ENCODE data around the gene ETV7.
A peak's percentile ranks its signal among the peaks of the same experiment; 100 is the strongest.
"Not testable (repeated sequence)": the region's sequence is repeated elsewhere in the genome, so short reads cannot be mapped to it uniquely, and the experiment has no call there.

The ETV7 gene

DNA sequence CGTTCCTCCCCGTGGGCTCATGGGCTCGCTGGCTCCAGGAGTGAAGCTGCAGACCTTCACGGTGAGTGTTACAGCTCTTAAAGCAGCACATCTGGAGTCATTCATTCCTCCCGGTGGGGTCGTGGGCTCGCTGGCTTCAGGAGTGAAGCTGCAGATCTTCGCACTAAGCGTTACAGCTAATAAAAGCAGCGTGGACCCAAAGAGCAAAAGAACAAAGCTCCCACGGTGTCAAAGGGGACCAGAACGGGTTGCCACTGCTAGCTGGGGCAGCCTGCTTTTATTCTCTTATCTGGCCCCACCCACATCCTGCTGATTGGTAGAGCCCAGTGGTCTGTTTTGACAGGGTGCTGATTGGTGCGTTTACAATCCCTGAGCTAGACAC, 24.1 kb downstream of the ETV7 start:
- not testable (repeated sequence) for DNase-seq

DNA sequence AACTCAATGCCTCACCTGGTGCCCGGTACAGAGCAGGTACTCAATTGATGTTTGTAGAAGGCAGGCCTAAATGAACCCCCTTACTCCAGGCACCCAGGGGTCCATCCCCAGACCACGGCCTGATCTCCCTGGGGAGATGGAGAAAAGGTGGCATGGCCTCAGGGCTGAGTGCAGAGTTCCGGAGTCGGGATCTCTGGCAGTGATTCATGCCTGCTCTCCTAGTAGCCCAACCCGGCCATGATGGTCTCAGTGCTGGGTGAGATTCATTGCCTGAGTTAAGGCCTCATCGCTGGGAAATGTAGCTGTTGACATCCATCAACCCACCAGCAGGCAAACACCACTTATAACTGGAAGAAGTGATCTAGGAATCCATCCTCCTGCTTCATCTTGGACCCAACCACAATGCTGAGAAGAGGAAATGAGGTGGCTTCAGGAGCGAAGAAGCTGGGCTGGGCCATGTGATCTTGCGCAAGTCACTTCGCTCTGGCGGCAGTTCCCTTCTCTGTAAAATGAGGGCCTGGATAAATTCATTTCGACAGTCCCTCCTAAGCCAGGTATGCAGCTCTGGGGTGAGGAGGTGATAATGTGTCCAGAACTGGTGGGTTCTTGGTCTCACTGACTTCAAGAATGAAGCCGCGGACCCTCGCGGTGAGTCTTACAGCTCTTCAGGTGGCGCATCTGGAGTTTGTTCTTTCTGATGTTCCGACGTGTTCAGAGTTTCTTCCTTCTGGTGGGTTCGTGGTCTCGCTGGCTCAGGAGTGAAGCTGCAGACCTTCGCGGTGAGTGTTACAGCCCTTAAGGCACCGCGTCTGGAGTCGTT, 24.7 kb downstream of the ETV7 start:
- no peak for DNase-seq

DNA sequence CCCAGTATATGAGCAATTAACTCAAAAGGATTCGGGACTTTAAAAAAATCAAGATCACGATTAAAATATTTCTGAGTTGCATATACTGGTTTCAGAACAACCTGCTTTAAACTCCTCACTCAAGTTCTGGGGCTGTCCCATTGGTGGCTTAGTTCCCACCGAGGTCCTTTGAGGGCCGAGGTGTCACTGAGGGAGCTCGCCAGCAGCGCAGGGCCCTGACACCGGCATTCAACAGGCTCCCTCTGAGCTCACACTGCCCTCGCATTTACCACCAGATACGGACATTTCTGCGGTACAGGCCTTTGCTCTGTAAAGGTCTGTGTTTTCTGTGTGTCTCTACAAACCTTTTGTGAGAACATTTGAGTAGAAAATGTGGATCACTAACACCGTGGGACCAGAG, 26.4 kb downstream of the ETV7 start:
- no peak for DNase-seq

DNA sequence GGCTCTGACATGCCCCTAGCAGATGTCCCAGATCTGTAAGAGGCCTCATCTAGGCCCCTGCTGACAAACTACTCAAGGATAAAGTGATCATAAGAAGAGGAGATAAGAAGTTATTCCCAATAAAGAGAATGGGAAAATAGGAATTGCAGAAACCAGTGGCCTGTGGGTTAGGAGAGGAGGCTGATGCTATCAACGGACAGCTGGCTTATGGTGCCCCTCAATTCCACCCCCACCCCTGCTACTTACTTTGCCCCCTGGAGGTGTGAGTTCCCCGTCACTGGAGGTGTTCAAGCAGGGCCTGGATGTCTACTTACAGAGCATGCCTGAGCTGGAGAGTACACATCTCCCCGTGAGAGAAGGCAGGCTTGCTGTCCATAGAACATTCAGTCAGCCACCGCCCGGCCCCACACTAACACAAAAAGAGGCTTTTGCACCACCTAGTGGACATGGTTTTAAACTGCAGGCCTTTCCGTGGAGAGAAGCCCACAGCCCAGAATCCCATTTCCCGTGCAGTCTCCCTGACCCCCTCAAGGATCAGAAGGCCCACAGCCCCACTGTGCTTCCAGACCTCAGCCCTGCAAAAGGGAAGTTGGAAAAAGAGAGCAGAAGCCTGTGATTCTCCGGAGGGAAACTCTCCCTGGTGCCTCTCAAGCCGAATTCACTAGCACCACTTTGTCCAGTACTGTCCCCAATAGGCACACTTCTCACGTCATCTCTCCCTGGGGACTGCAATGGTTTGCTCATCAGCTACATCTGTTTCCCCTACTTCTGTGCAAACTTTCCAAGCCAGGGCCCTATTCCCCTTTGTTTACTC, 27.0 kb downstream of the ETV7 start:
- peak; percentile 61 for DNase-seq

DNA sequence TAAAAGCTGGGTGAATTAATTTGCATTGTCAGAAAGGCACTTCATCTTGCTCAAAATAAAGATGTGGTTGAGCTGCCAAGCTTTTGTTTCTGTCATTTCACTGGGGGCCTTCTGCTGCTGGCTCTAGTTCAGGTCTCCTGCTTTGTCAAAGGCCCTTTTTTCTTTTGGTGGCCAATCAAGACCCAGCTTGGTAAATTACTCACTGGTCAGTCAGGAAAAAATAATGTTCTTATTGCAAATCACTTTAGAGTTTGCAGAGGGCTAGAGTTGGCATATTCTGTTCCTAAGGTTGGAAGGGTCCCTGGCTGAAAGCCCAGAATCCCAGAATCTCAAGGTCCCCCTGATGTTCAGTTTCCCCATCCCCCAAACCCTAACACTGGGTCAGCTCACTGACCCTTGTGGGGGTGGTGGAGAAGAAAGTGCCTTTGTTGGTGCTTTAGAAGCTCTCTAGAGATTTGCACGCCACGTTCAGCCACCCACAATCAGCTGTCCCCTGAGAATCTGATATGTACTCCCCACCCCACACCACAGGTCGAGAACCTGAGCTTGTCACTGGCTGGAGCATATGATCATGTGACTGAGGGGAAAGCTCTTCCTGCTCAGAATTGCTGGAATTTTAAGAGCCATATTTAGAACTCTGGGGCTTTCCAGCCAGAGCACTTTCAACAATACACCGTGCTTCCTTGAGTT, 29.1 kb downstream of the ETV7 start:
- no peak for DNase-seq

DNA sequence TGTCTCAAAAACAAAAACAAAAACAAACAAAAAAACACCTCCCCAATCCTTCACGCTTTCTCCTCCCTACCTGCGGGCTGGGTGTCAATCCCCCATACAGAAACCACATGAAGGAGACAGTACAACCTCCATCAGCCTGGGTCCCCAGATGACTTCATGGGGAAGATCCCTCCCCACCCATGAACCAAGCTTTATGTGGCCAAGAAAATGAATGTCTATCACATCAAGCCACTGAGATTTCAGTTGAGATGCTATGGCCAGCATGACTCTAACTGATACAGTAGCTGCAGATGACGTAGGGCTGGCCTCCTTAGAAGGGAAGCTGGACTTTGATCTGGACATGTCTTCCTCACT, 29.6 kb downstream of the ETV7 start:
- DNase-seq: no peak

DNA sequence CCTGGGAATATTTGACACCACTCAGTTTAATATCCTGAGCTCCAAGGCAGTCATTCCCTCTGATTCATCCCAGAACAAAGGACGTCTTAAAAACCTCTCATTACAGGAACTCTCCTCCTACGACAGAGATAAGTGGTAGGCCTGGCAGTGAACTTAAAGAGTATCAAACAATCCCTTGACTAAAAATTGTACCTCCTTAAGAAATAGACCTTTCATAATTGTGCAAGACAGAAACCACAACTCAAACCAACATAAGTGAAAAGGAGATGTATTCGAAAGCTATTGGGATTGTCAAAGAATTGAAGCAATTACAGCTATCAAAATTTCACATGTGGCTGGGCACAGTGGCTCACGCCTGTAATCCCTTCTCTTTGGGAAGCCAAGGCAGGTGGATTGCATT, 31.6 kb downstream of the ETV7 start:
- DNase-seq: no peak

DNA sequence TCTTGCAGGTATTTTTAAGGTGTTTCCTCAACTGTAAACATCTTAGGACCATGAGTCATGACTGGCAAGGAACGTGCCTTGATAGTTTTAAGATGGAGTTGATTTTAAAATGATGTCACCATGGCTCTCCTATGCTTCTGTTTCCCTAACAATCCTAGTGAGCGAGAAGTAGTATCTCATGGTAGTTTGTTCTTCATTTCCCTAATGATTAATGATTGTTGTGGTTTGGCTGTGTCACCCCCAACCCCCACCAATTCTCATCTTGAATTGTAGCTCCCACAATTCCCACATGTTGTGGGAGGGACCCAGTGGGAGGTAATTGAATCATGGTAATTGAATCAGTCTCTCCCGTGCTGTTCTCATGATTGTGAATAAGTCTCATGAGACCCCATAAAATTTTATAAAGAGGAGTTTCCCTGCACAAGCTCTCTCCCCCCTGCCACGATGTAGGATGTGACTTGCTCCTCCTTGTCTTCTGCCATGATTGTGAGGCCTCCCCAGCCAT, 34.0 kb downstream of the ETV7 start:
- no peak for DNase-seq

DNA sequence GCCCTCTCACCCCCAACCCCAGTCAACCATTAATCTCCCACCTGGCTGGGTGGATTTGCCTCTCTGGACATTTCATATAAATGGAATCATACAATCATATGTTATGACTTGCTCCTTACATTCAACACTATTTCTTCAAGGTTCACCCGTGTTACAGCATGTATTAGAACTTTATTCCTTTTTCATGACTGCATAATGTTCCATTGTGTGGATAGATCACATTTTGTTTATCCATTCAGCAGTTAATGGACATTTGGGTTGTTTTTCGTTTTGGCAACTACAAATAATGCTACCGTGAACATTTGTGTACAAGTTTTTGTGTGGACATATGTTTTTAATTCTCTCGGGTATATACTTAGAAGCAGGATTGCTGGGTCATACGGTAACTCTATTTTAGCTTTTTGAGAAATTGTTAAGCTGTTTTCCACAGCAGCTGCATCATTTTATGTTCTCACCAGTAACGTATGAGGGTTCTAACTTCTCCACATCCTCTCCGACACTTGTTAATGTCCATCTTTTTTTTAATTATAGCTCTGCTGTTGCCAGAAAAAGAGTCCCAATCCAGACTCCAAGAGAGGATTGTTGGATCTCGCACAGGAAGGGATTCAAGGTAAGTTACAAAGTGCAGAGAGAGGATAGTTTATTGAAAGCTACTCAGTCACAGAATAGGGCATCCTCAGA, 34.9 kb downstream of the ETV7 start:
- DNase-seq: no peak

DNA sequence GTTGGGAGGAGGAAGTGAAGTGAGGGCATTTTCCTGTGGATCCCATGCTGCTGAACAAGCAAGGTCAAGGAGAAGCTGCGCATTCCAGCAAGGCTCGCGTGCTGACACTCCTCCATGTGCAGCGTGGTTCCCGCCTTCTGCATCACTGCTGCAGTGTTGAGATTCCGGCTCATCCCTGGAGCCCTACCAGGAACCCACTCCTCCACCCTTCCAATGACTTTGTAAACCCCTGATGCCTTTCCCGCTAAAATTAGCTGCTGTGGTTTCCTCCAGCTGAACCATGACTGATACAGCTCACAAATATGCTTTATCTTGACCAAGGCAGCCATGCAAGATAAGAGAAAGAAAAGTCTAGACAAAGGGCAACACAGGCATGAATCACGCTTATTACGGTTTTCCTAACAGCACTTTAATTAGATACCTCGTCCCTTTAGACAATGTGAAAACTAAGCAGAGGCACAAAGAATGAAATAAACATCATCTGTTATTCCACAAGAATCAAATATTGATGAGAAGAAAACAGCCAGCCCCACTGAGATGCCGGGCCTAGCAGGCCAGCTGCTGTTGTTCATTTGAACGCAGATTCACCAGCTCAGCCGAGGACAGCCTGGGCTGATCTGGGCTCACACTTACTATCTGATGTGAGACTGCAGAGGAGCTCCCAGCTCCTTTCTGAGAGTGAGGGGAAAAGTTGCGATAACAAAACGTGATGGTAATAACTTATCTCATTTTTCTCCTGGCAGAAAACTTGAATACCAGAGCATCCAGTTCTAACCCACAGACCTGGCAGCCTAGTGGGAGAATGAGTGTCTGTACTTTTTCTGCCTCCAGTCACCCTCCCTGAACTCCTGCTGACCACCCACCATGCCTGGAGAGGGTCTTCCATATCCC, 36.5 kb downstream of the ETV7 start:
- no peak for DNase-seq

DNA sequence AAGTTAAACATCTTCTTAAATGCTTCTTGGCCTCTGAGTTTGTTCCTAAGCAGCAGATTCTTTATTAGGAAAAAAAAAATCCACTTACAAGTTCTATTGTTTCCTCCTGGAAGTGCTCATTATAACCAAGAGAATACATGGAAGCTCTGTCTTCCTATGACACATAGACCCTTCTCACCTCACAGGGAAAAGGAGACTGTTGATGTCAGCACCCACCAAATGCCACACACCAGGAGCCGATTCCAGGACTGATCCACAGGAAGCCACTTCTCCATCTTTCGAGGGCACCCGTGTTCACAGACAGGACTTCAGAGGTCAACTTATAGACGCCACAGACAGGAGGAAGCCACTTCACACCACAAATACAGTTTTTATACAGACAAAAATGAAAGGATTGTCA, 37.4 kb downstream of the ETV7 start:
- no peak for DNase-seq

DNA sequence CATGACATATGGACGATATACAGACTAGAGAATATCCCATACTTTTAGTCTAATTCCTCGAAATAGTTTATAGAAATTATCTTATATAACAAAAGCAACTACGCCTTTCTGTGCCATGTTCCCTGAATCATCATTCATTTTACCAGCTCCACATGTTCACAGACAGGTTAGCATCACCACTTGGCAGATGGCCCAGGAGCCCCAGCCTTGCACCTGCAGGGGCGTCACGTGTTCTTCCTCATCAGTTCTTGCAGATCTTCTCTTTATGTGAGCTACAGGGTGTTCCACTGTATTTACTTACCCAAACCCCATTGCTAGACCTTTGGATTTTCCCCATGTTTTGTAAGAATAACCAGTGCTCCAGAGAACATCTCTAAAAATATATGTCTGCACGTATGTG, 38.2 kb downstream of the ETV7 start:
- no peak for DNase-seq

DNA sequence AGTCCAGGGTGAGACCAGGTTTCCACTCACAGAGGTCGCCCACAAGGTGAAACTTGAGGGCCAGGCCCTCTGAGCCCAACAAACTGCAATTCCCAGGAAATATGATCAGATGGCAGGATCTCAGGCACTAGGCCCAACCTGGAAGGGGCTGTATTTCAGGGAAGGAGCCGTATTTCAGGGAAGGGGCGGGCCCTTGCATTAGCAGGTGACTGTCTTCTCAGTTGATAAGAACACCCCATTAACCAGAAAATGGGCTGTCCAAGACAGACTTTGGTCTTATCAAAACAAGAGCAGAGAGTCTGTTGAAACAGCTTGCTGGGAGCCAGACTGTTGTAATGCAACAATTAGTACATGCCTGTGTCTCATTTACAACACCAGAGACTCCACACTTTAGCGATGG, 39.8 kb downstream of the ETV7 start:
- DNase-seq: no peak

DNA sequence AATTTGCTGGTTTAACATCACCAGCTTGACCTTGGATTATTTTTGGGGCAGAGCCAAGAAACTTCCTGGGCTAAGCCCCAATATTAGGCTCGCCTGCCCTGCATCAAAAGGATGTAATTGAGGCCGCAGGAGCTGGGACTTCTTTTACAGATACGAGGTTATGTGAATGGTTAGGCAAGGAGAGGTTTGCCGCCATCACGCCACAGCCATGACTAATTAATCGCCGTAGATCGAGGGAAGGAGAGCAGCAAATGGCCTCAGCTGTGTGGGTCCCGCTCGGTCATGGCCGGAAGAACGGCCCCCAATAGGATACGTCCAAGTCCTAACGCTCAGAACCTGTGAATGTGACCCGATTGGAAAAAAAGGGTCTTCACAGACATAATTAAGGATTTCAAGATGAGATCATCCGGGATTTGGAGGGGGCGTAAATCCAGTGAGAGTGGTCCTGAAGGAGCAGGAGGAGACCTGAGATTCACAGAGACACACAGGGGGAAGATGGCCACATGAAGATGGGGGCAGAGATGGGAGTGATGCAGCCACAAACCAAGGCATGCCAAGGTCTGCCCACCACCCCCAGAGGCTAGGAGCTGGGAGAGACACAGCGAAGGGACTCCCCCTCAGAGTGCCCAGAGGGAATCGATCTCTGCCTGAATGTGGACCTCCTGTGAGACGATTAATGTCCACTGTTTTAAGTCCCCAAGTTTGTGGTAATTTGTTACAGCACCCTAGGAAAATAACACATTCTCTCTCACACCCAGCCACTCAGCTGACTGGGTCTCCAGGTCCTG, 40.8 kb downstream of the ETV7 start:
- DNase-seq: no peak

DNA sequence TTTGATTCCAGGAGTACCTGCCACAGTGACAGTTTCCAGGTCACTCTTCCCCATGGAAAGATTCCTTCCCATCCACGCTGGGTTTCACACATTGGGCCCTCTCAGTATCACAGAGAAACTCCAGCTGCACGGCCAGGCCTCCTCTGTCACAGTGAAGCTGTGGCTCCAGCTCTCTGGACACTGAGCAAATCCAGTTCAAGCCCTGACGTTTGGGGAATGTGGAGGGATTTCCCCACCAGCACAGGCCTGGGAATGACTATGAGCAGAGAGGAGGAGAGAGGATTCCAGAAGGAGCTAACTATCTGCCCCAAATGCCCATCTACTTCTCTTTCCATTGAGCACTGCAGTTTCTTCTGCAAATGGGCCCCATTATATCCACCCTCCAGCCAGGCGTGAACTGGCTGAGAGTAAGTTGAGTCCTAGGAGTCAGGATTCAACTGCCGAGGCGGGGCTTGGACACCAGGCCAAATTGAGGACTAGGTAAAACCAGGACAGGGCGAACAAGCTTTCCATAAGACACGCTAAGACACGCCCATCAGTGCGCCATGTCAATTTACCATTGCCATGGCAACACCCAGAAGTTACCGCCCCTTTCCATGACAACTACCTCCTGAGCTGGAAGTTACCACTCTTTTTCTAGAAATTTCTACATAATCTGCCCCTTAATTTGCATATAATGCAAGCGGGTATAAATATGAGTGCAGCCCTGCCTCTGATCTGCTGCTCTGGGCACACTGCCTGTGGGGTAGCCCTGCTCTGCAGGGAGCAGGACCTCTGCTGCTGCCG, 41.6 kb downstream of the ETV7 start:
- DNase-seq: no peak

DNA sequence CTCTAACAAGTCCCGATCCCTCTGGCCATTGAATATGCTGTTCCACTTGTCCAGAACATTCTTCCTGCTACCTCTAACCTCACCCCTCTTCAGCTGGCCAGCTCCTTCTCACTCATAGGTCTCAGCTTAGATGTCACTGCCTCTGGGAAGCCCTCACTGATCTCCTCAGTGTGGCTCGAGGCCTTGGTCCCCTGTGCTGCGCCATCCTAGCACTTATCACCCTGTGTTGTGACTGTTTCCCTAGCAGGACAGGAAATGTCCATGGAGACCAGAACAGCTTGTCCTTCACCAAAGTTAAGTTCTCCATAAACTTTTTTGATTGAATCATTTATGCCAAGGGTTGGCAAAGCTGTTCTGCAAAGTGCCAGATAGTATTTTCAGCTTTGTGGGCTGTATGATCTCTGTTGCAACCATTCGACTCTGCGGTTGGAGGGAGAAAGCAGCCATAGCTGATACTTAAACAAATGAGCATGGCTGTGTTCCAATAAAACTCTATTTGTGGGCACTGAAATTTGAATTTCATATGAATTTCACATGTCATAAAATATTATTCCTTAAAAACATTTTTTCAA, 44.3 kb downstream of the ETV7 start:
- no peak for DNase-seq

DNA sequence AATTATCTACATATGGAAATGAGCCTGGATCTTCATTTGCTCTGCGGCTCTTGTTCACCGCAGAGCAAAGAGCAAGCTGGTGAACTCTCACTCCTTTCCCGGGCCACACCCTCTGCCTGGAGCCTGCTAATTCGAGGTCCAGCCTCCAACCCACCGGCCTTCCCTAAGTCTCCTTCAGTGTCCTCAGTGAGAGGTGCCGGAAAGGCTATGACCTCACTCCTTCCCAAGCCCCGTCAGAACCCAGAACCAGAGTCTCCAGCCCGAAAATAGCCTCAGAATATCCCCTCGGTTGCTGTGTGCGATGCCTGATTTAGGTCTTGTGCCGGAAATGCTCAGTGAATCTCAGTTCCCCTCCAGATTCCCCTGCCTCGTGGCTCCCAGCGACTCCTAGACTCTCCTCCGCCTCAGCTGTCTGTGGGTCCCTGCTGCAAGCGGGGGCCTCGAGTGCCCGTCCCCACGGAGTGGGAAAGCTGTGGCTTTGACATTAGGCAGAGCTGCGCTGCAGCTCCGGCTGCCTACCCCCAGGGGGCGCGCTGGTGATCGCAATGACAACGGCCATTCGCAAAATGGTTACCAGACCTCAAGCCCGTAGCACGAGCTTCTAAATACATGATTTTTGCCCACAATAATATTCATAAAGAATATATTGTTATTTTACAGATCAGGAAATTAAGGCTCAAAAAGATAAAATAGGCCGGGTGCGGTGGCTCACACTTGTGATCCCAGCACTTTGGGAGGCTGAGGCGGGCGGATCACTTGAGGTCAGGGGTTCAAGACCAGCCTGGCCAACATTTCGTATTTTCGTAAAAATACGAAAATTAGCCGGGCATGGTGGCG, 46.6 kb downstream of the ETV7 start:
- peak; percentile 56 for DNase-seq

DNA sequence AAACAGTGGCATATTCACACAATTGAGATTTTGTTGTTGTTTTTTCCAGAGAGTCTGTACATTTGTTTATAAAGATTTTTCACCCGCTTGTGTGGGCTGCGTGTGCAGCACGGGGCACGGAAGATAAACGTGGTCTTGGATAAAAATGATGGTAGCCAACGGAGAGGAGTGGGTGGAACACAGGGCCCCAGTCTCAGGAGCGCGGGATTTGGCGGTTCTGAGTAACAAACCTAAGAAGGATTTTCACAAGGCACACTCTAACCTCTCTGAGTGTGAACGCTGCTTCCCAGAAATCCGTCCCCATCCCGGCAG, 47.2 kb downstream of the ETV7 start:
- no peak for DNase-seq

DNA sequence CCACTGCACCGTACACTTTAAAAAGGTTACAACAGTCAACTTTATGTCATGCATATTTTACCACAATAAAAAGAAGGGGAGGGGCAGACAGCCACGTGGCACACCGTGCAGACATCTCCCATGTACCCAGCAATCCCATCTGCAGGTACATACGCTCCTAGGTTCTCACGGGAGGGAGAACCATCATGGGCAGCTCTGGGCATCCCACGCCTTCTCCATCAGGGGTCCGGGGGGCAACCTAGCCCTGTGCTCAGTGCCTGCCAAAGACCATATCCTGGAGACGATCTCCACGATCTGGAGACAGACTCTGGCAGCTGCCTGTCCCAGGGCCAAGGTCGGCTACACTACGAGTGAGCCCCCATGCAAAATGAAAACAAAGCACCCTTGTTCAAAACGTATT, 48.3 kb downstream of the ETV7 start:
- no peak for DNase-seq

Measured in central memory CD4-positive, alpha-beta T cell (primary cell).